Gastroesophageal sphincter (tissue), 4 donors: ENCODE results near the gene TNKS2. TPM values are rescaled to one million over a fixed set of nuclear protein-coding genes. Genes with fewer than 3 reads are reported as not detected.

Source experiments
- ATAC-seq: fragments of 150-250 bp; one replicate; pipeline ENCODE4 v1.9.1; 2016; ENCODE audit warnings: mild to moderate bottlenecking, moderate library complexity
- H3K27ac ChIP-seq, 4 donors: fragments of 200-600 bp; sonication (generic) in 3 of 4; 1 replicate in 3 of 4; 2 replicates in 1 of 4; pipeline ENCODE4 v1.5.1; 2016 to 2019
- H3K27me3 ChIP-seq: fragments of 200-600 bp; sonication (generic); one replicate; pipeline ENCODE4 v1.5.1; 2019
- H3K36me3 ChIP-seq, 2 donors: fragments of 200-600 bp; sonication (generic); one replicate each; pipeline ENCODE4 v1.5.1; 2019; ENCODE audit warnings: control low read depth in 1 of 2
- H3K4me1 ChIP-seq, 3 donors: fragments of 200-600 bp; sonication (generic); 1 replicate in 2 of 3; 2 replicates in 1 of 3; pipeline ENCODE4 v1.5.1; 2016 to 2019; ENCODE audit warnings: control low read depth in 2 of 3
- H3K4me3 ChIP-seq, 2 donors: fragments of 200-600 bp; sonication (generic); one replicate each; pipeline ENCODE4 v1.5.1; 2019; ENCODE audit warnings: mild to moderate bottlenecking in 1 of 2, moderate library complexity in 1 of 2
- H3K9me3 ChIP-seq, 3 donors: fragments of 200-600 bp; sonication (generic); one replicate each; pipeline ENCODE4 v1.5.1; 2017 to 2019; ENCODE audit warnings: control low read depth in 2 of 3
- CTCF ChIP-seq, 4 experiments: fragments of 200-600 bp in 2 of 4; fragments of 450-650 bp in 2 of 4; sonication (generic) in 1 of 4; IDR thresholded peaks; one replicate each; pipeline ENCODE4 v1.5.1; 2017 to 2019; ENCODE audit warnings: antibody characterized with exemption in 4 of 4, mild to moderate bottlenecking in 2 of 4, moderate library complexity in 2 of 4
- EP300 ChIP-seq: sonication (generic); formaldehyde crosslinking; IDR thresholded peaks from one replicate; pipeline ENCODE4 v1.6.1; 2017; ENCODE audit warnings: antibody characterized with exemption, mild to moderate bottlenecking
- POLR2A ChIP-seq, 2 donors: fragments of 450-650 bp; IDR thresholded peaks; one replicate each; pipeline ENCODE4 v1.6.1; 2017; ENCODE audit warnings: antibody characterized with exemption in 2 of 2, mild to moderate bottlenecking in 2 of 2, moderate library complexity in 1 of 2
- POLR2AphosphoS5 ChIP-seq: sonication (generic); formaldehyde crosslinking; IDR thresholded peaks from one replicate; pipeline ENCODE4 v1.6.1; 2017; ENCODE audit warnings: antibody characterized with exemption
- WGBS, 2 donors: methylation state at CpG; one replicate each; pipeline ENCODE4 v1.1.5; 2018; ENCODE audit warnings: low coverage in 1 of 2; 5-methylcytosine and 5-hydroxymethylcytosine counted together
- total RNA-seq, 4 donors: library from RNA; depleted of rRNA; stranded (reverse); fragments of >200 nt; gene quantifications; one replicate each; pipeline ENCODE4 v1.1.0, GENCODE V29; 2016

Gene TNKS2
- total RNA-seq, 4 donors from 2014 or later, result 40.6 to 49.7 (median 45.6) TPM

GRCh38 chr10:91816981-91817380 is 18.8 kb downstream of the TNKS2 start:
- H3K9me3 ChIP-seq, result no peaks in the 10 kb centered on the region
- no peaks in the 10 kb centered on the region for H3K27me3 ChIP-seq
- WGBS, 2 donors, result 28 to 41% methylated on average over 2 of the region's 2 CpGs
- no peak overlapping the region for H3K27ac ChIP-seq
- TF ChIP-seq EP300 (no peak), POLR2AphosphoS5 (no peak), CTCF (IDR thresholded peaks at IDR 0.05) (no peak), POLR2A (IDR thresholded peaks at IDR 0.05) (no peak)
- peaks cover 0 to 27% (median 0%) of the 10 kb centered on the region in 3 donors for H3K4me1 ChIP-seq
- H3K4me3 ChIP-seq, result no peak overlapping the region
- no peak for ATAC-seq
- H3K36me3 ChIP-seq, result peaks cover 11 to 83% of the 10 kb centered on the region in 2 donors

- Histone ChIP-seq H3K36me3 (peaks cover 11 to 92% of the 10 kb centered on the region in 2 donors), H3K27me3 (no peaks in the 10 kb centered on the region), H3K4me3 (no peak overlapping the region), H3K4me1 (peaks cover 0 to 6% (median 0%) of the 10 kb centered on the region in 3 donors), H3K27ac (no peak overlapping the region), H3K9me3 (no peaks in the 10 kb centered on the region)
- no peak for ATAC-seq
- WGBS, 2 donors, result 67 to 81% methylated on average over 1 to 3 of the region's 3 CpGs
- TF ChIP-seq EP300, result no peak
- TF ChIP-seq POLR2AphosphoS5, result no peak
- no peak for TF ChIP-seq POLR2A (IDR thresholded peaks at IDR 0.05)
- TF ChIP-seq CTCF (IDR thresholded peaks at IDR 0.05), result no peak
Measured at GRCh38 chr10:91820144-91820543, 21.9 kb downstream of the TNKS2 start.

- no peaks in the 10 kb centered on the region for H3K27me3 ChIP-seq
- no peaks in the 10 kb centered on the region for H3K4me1 ChIP-seq
- H3K27ac ChIP-seq, result no peak overlapping the region
- WGBS, 2 donors, result 100% methylated on average over 1 of the region's 1 CpG
- H3K36me3 ChIP-seq, result peaks cover 5 to 99% of the 10 kb centered on the region in 2 donors
- no peak for ATAC-seq
- TF ChIP-seq POLR2AphosphoS5, result no peak
- TF ChIP-seq POLR2A (IDR thresholded peaks at IDR 0.05), result no peak
- no peak for TF ChIP-seq EP300
- TF ChIP-seq CTCF (IDR thresholded peaks at IDR 0.05), result no peak
- no peak overlapping the region for H3K4me3 ChIP-seq
- H3K9me3 ChIP-seq, result no peaks in the 10 kb centered on the region
Measured at GRCh38 chr10:91824076-91824475, 25.9 kb downstream of the TNKS2 start.

GRCh38 chr10:91829268-91829667 is 31.0 kb downstream of the TNKS2 start:
- Histone ChIP-seq H3K27me3 (no peaks in the 10 kb centered on the region), H3K4me1 (no peaks in the 10 kb centered on the region), H3K4me3 (no peak overlapping the region), H3K27ac (no peak overlapping the region), H3K36me3 (peaks cover 4 to 97% of the 10 kb centered on the region in 2 donors), H3K9me3 (no peaks in the 10 kb centered on the region)
- no peak for ATAC-seq
- WGBS, 2 donors, result 65 to 73% methylated on average over 2 of the region's 2 CpGs
- TF ChIP-seq EP300 (no peak), POLR2AphosphoS5 (no peak), POLR2A (IDR thresholded peaks at IDR 0.05) (no peak), CTCF (IDR thresholded peaks at IDR 0.05) (no peak)

GRCh38 chr10:91838199-91838598 is 40.0 kb downstream of the TNKS2 start:
- H3K4me3 ChIP-seq, result no peak overlapping the region
- no peak for ATAC-seq
- peaks cover 2 to 99% of the 10 kb centered on the region in 2 donors for H3K36me3 ChIP-seq
- 75 to 86% methylated on average over 3 of the region's 3 CpGs for WGBS, 2 donors
- no peak overlapping the region for H3K27ac ChIP-seq
- H3K4me1 ChIP-seq, result no peaks in the 10 kb centered on the region
- no peaks in the 10 kb centered on the region for H3K27me3 ChIP-seq
- H3K9me3 ChIP-seq, result no peaks in the 10 kb centered on the region
- TF ChIP-seq POLR2A (IDR thresholded peaks at IDR 0.05) (no peak), EP300 (no peak), POLR2AphosphoS5 (no peak), CTCF (IDR thresholded peaks at IDR 0.05) (no peak)
